A549 (cell line): ENCODE measurements around the gene CBR3. TPM values are rescaled to one million over a fixed set of nuclear protein-coding genes. Genes with fewer than 3 reads are reported as not detected.

ENCODE experiments used
- ATAC-seq, 2 experiments: fragments of 200-7000 bp in 1 of 2; fragments of >200 bp in 1 of 2; cut with Nextera tagmentation in 1 of 2; cut with Tn5 transposase in 1 of 2; 3 replicates each; pipeline versions ENCODE4 v1.8.0 to v1.9.1; 2018 to 2020; ENCODE audit warnings: mild to moderate bottlenecking in 1 of 2, moderate library complexity in 1 of 2
- CTCF ChIA-PET: fragments of 300-600 bp; sonication (Branson Sonifier 250); formaldehyde crosslinking; extraction: SDS; loops from one replicate; lab custom pipeline; 2021; ENCODE audit warnings: antibody characterized with exemption, inconsistent platforms; lab: Yijun Ruan, JAX
- POLR2A ChIA-PET: fragments of 350-600 bp; formaldehyde crosslinking; extraction: SDS; loops from one replicate; lab custom pipeline; 2021; ENCODE audit warnings: antibody characterized with exemption, inconsistent platforms; lab: Yijun Ruan, JAX
- DNase-seq, 2 experiments: peaks; one replicate each; pipeline versions ENCODE4 v3.0.0 to v3.0.0-alpha.2; 2011 to 2016; ENCODE audit warnings: low read depth in 1 of 2, low spot score in 1 of 2
- FAIRE-seq: peaks from 2 replicates; lab custom pipeline; 2011; peaks lifted over from hg19 to GRCh38; lab: Jason Lieb, UNC
- H3K27ac ChIP-seq, 2 experiments: fragments of >200 bp; sonication (Bioruptor Twin); formaldehyde crosslinking; 3 replicates each; pipeline ENCODE4 v1.5.1; 2016 to 2017
- H3K4me1 ChIP-seq: fragments of >200 bp; sonication (Bioruptor Twin); formaldehyde crosslinking; 3 replicates; pipeline ENCODE4 v1.6.1; 2016
- H3K4me2 ChIP-seq: fragments of >200 bp; sonication (Bioruptor Twin); formaldehyde crosslinking; 3 replicates; pipeline ENCODE4 v1.6.1; 2016
- H3K4me3 ChIP-seq: fragments of >200 bp; sonication (Bioruptor Twin); formaldehyde crosslinking; 3 replicates; pipeline ENCODE4 v1.5.1; 2016
- H3K9me3 ChIP-seq: fragments of >200 bp; sonication (Bioruptor Twin); formaldehyde crosslinking; 3 replicates; pipeline ENCODE4 v1.6.1; 2016
- CHD2 ChIP-seq: fragments of 150-350 bp; IDR thresholded peaks from 2 replicates; pipeline ENCODE4 v1.6.1; 2014; ENCODE audit warnings: low read length; ENCODE audit not compliant: partially characterized antibody
- CTCF ChIP-seq: fragments of >200 bp; sonication (Bioruptor Twin); formaldehyde crosslinking; IDR thresholded peaks from 3 replicates; pipeline ENCODE4 v1.5.1; 2016
- EHF ChIP-seq: fragments of 250-450 bp; sonication (Bioruptor Pico); IDR thresholded peaks from 2 replicates; pipeline ENCODE4 v1.5.0; 2020; ENCODE audit warnings: mild to moderate bottlenecking
- EHMT2 ChIP-seq: fragments of 200-600 bp; sonication (generic); IDR thresholded peaks from 2 replicates; pipeline ENCODE4 v1.6.1; 2016; ENCODE audit warnings: antibody characterized with exemption, low read depth, mild to moderate bottlenecking, moderate library complexity
- HOXB13 ChIP-seq: fragments of 250-450 bp; sonication (Bioruptor Pico); IDR thresholded peaks from 2 replicates; pipeline ENCODE4 v1.5.0; 2020; ENCODE audit warnings: low read depth, mild to moderate bottlenecking, moderate library complexity
- MAX ChIP-seq: IDR thresholded peaks from 2 replicates; pipeline ENCODE4 v1.6.1; 2012
- TP53 ChIP-seq: fragments of 250-450 bp; sonication (Bioruptor Pico); IDR thresholded peaks from 2 replicates; pipeline ENCODE4 v1.5.0; 2021; ENCODE audit warnings: mild to moderate bottlenecking, moderate library complexity
- ZNF302 ChIP-seq: fragments of 250-450 bp; sonication (Bioruptor Pico); IDR thresholded peaks from 2 replicates; pipeline ENCODE4 v1.9.0; 2021; ENCODE audit warnings: inconsistent platforms, mild to moderate bottlenecking, moderate library complexity
- WGBS: methylation state at CpG from one replicate; pipeline ENCODE4 v1.1.6; 2017; ENCODE audit errors: missing lambda C conversion rate; 5-methylcytosine and 5-hydroxymethylcytosine counted together
- polyA plus RNA-seq, 4 experiments: library from polyadenylated mRNA; depleted of rRNA in 3 of 4; stranded (reverse); fragments of >200 nt; fragmentation: RNase III in 1 of 4; extraction: RNeasy Plus Mini Kit Qiagen cat#74134 plus additional on column Dnase treatment in 1 of 4; gene quantifications; 2 replicates in 3 of 4; 3 replicates in 1 of 4; pipeline ENCODE4 v1.2.3, GENCODE V29; 2011 to 2017
- TF ChIP-seq, protein P1 (sequence below): fragments of 250-450 bp; sonication (Bioruptor Pico); IDR thresholded peaks from 2 replicates; pipeline ENCODE4 v1.5.0; 2021; ENCODE audit warnings: mild to moderate bottlenecking, moderate library complexity, borderline replicate concordance

Gene CBR3
- polyA plus RNA-seq, 2 of the 4 experiments (the other 2 are of a cell fraction): 5.9 to 6.1 TPM

DNA sequence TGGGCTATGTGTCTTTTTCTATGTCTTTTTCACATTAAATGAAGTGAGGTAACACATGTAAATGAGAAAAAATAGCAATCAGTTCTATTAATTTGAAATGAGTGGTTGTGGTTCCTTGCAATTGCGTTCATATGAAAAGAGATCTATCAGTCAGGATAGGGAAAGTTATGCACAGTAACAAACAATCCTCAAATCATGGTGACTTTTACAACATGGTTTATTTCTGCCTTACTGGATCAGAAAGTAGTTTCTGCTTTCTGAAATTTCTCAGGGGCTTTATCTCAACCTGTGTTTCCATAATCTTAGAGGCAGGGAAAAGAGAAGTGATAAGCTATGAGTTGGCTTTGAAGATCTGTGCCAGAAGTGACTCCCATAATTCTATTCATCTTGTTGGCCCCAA is 60.7 kb downstream of the CBR3 start:
- 92% methylated on average over 1 of the region's 1 CpG for WGBS
- H3K9me3 ChIP-seq: no peaks in the 10 kb centered on the region
- no peak overlapping the region for H3K27ac ChIP-seq
- DNase-seq (no peak), FAIRE-seq (no peak), ATAC-seq (no peak)
- CTCF ChIA-PET: interaction anchor here (0.7 to 1.0 kb wide), 2 partner anchors 14 to 1527 kb away, joined by 3 to 4 read pairs; no protein-coding TSS in a partner anchor
- no peak overlapping the region for H3K4me2 ChIP-seq
- POLR2A ChIA-PET: no interaction called here
- H3K4me1 ChIP-seq: 0 out of 3 replicates have a peak, but pooled peaks cover 6% of the 10 kb centered on the region
- no peak overlapping the region for H3K4me3 ChIP-seq
- TF ChIP-seq EHMT2 (no peak), CHD2 (no peak), ZNF302 (CRISPR knock-in tag) (no peak), CTCF (no peak), HOXB13 (CRISPR knock-in tag) (no peak), TP53 (no peak), MAX (no peak), EHF (no peak)
- TF ChIP-seq, protein P1, sequence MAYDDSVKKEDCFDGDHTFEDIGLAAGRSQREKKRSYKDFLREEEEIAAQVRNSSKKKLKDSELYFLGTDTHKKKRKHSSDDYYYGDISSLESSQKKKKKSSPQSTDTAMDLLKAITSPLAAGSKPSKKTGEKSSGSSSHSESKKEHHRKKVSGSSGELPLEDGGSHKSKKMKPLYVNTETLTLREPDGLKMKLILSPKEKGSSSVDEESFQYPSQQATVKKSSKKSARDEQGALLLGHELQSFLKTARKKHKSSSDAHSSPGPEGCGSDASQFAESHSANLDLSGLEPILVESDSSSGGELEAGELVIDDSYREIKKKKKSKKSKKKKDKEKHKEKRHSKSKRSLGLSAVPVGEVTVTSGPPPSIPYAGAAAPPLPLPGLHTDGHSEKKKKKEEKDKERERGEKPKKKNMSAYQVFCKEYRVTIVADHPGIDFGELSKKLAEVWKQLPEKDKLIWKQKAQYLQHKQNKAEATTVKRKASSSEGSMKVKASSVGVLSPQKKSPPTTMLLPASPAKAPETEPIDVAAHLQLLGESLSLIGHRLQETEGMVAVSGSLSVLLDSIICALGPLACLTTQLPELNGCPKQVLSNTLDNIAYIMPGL (CRISPR knock-in tag): no peak

Other genes starting within 250 kb of the CBR3 start
- gene SETD4, start 74.6 kb upstream of the CBR3 start, polyA plus RNA-seq (2011; rRNA removed): 15.7 and 17.1 TPM in 2 replicates
- gene SETD4, start 74.6 kb upstream of the CBR3 start, polyA plus RNA-seq (2017; fragmentation: RNase III; extraction: RNeasy Plus Mini Kit Qiagen cat#74134 plus additional on column Dnase treatment): 10.3 to 10.5 TPM (median 10.4 TPM) in 3 replicates
- gene CBR1, start 65.1 kb upstream of the CBR3 start, polyA plus RNA-seq (2011; rRNA removed): 154 and 165 TPM in 2 replicates
- 203 to 211 TPM (median 208 TPM) in 3 replicates for gene CBR1, start 65.1 kb upstream of the CBR3 start, polyA plus RNA-seq (2017; fragmentation: RNase III; extraction: RNeasy Plus Mini Kit Qiagen cat#74134 plus additional on column Dnase treatment)
- gene DOP1B, start 21.7 kb downstream of the CBR3 start, polyA plus RNA-seq (2011; rRNA removed): 3.5 and 4.5 TPM in 2 replicates
- 2.8 to 3.8 TPM (median 3.0 TPM) in 3 replicates for gene DOP1B, start 21.7 kb downstream of the CBR3 start, polyA plus RNA-seq (2017; fragmentation: RNase III; extraction: RNeasy Plus Mini Kit Qiagen cat#74134 plus additional on column Dnase treatment)
- gene MORC3, start 185.1 kb downstream of the CBR3 start, polyA plus RNA-seq (2011; rRNA removed): 15.0 and 21.5 TPM in 2 replicates
- 9.7 to 10.7 TPM (median 9.9 TPM) in 3 replicates for gene MORC3, start 185.1 kb downstream of the CBR3 start, polyA plus RNA-seq (2017; fragmentation: RNase III; extraction: RNeasy Plus Mini Kit Qiagen cat#74134 plus additional on column Dnase treatment)